GM18502 (cell line): ENCODE results near the gene NRBP1.
A peak's percentile ranks its signal among the peaks of the same experiment; 100 is the strongest.

Source experiments
- ATAC-seq: cut with Tn5 transposase; IDR thresholded peaks from one replicate; pipeline ENCODE4 v1.9.1; 2021; ENCODE audit warnings: mild to moderate bottlenecking; ENCODE audit not compliant: unreplicated experiment, poor library complexity

NRBP1 gene

DNA sequence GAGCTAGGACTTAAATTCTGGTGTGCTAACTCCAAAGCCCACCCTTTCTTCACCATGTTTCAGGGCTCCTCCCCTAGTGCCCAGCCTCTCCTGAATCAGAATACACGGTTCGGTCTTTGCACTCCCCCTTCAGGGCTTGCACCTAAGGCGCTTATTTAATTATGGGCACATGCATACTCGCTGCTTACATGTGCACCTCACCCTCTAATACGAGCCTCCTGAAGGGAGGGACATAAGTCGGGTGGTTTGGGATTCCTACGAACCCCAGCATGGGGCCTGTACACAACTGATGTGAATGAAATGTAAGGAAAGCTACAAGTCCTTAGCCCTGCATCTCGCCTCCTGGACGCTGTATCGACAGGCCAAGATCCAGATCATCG is 60.7 kb downstream of the NRBP1 start:
- peak; percentile 9 for ATAC-seq

DNA sequence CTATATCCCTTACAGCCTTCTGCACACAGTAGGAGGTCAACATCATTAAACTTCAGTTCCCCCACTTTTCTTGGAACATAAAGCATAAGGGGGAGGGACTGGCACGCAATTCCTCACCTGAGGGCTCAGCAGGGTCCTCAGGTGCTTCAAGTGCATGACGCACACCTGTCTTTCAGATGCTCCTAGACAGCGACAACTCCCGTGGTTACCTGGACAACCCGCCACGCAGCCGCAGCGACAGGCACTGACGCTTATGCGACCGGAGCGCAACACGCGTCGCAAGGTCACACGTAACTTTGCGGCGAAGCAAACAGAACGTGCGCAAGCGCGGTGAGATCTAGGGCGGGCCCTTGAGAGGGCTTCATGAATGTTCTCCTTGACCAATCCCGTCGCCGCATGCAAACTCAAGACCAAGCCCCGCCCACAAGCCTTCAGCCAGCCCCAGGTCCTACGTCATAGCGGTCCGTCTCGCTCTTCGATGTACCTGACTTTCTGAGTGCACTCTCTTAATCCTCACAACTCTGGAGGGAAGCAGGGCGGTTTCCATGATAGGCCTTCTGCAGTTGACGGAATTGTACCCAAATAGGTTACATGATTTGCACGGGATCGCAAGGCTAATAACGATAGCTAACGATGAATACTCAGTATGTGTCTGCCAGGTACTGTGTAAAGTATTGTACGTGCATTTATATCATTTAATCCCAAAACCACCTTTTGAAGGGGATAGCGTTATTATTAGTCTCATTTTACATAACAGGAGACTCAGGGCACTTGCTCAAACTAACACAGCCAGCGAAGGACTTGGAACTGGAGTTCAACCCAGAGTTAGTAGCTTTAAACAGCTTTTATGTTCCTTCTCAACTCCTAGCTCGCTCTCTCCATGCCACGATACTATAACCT is 61.3 kb downstream of the NRBP1 start, which contains the start of gene IFT172:
Gene IFT172, minus strand, starts transcription at position 246 of the 900 bp plus-strand sequence. Its CDS starts 90 bp downstream, at position 156.
- peak; percentile 94 for ATAC-seq
